Activated CD8-positive, alpha-beta memory T cell treated with anti-CD3 and anti-CD28 coated beads, Interleukin-2, amount 50 U/mL, for 1 hour (primary cell): Measurements from ENCODE around the gene ZNF467.

Source experiments
- DNase-seq: peaks from one replicate; pipeline ENCODE4 v3.0.0-alpha.2; 2020; ENCODE audit errors: extremely low read depth

ZNF467 gene

DNA sequence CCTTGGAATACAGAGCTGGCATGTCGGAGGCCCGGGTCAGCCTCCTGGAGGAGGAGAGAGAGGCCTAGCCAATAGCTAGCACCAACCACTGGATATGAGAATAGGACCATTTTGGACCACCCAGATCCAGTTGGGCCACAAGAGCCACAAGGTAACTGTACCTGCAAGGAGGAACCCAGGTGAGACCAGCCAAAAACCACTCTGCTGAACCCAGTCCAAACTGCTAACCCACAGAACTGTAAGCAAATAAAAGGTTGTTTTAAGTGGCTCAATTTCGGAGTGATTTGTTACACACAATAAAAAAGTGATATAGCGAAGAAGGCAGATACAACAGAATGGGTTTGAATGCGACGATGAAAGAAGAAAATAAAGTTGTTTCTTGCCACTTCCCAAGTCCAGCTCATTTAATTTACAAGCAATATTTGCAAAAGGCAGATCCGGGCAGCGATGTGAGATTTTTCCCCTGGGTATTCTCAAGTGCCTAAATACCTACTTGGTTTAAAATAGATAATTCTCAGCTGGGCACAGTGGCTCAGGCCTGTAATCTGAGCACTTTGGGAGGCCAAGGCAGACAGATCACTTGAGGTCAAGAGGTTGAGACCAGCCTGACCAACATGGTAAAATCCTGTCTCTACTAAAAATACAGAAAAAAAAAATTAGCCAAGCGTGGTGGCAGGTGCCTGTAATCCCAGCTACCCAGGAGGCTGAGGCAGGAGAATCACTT is 23.1 kb downstream of the ZNF467 start:
- DNase-seq, result no peak

DNA sequence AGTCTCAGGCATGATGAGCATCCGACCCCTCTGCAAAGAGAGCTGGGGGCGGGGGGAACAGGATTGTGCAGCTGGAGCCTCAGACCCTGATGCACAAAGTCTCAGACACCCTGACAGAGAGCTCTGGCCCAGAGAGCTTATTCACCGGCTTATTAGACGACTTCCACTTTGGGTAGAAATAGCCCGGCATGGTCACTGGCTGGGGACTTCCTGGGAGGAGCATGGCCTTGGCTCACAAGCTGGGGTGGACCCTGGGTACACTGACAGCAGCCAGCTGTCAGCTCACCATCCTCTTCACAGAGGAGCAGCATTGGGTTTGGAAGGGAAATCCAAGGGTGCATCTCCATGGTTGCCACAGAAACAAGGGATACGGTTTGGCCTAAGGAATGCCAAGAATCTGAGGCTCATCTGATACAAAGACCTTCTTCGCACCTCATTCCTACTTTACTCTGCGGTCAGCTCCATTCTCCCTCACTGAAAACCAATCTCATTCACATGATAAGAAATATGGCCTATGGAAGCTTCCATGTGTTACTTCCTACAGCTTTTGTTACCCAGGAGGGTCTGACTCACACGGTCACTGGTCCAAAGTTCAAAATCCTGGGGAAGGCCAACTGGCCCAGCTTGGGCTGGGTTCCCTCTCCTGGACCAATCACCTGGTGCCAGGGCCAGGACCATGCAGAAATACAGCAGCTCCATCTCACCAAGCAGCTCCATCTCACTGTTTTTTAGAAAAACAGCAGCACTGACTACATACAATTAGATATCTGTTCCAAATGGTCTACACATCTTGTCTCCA is 25.1 kb downstream of the ZNF467 start:
- no peak for DNase-seq

DNA sequence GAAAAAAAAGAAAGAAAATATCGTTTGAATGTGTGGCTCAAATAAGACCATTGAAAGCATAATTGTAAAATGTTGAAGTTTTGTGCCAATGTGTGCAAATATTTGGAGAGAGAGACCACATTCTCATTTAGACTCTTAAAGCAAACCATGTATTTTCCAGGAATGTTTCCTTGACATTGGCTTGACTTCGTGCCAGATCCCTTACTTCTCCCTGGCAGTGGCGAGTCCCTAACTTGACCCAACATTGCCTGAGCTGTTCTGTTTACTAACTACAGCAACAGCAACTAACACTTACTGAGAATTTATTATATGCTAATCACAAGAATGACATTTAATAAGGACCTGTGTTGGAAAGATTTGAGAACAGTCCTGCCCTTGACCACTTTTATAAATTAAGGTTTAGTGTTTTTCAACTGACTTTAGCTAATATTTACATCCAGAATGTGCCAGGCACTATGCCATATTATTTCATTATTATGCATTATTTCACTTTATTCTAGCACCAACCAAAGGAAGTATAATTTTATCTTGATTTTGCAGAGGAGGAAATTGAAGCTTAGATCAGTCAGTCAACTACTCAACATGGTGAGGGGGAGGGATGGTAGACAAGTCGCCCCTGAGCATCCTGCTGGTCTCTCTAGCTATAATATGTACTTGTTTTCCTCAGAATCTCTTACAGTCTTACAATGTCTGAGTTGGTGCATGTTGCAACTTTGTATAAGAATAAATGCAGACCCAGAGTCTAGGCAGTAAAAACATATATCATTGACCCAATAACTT is 29.7 kb downstream of the ZNF467 start:
- no peak for DNase-seq

DNA sequence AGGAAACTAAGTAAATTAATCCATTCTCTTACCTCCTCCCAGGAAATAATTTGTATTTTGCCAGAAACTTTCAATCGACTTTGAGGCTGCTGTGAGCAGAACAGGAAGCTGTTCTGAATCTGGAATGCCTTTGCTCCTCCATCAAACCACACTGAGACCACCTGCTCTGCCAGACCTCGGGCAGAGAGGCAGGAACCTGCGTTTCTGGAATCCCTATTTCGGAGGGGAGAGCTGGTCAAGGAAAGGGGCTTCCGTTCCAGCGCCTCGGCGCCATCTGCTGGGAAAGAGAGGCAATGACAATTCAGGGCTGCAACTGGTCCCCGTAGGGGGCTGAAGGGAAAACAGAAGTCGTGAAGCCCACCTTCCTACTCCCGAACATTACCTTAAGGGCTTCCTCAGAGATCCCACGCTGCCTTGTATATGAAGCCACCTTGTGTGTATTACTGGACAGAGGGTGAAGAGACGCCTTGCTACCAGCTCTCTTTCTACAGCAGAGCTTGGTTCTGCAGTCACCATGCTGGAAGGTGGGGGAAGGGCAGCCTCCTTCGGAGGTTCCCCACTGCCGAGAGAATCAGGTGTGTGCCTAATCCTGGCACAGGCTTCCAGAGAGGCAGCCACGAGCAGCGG is 31.2 kb downstream of the ZNF467 start:
- no peak for DNase-seq

DNA sequence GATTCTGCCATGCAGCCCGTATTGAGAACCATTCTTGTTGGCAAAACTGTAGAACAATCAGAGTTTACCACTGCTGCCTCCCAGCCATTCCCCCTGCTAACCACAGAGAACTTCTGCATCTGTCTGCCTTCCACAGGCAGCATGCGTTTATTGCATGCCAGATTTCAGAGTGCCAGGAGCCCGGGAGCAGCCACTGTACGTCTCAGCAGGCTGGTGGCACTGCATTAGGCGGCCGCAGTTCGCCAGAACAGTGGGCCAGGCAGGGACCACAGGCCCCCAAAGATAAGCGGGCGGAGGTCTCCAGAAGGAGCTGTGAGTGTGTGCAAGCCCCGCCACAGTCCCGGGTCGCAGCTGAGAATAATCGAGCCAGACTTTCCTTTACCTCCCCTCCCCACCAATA is 31.8 kb downstream of the ZNF467 start:
- no peak for DNase-seq

DNA sequence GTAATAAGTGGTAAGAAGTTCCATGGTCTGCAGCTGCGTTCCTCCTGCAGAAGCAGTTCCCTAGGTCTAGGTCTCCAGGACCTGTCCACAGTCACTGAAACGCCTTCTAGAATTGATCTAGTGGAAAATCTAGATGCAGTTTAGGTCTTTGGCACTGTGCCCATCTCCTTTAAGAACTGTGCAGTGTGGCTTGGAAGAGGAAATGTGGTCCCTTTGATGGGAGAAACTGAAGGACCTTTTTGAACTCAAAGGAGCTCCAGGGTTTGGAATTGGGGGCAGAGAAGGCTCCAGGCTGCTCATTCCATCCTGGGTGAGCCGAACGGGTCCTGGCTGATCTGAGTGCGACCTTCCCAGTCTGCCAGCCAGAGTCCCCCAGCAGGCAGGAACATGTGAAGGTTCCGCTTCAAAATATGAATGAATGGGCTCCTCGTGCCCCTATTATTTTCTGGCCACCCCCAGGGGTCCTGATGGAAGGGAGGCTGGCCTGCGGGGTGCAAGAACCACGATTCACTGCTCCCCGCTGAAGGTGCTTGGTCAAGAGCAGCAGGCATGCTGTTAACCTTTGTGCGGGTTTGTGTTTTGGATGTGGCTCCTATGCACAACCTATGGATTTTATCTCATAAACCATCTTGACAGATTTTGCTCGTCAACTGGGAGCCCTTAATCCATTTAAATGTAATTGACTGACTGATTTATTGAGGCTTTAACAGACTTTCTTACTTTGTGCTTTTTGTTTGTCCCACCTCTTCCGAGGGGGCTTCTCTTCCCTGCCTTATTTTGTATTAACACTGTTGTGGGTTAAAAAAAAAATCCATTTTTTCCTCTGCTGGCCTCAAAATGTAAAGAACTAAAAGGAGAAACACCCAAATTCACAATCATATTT is 36.7 kb downstream of the ZNF467 start:
- no peak for DNase-seq

DNA sequence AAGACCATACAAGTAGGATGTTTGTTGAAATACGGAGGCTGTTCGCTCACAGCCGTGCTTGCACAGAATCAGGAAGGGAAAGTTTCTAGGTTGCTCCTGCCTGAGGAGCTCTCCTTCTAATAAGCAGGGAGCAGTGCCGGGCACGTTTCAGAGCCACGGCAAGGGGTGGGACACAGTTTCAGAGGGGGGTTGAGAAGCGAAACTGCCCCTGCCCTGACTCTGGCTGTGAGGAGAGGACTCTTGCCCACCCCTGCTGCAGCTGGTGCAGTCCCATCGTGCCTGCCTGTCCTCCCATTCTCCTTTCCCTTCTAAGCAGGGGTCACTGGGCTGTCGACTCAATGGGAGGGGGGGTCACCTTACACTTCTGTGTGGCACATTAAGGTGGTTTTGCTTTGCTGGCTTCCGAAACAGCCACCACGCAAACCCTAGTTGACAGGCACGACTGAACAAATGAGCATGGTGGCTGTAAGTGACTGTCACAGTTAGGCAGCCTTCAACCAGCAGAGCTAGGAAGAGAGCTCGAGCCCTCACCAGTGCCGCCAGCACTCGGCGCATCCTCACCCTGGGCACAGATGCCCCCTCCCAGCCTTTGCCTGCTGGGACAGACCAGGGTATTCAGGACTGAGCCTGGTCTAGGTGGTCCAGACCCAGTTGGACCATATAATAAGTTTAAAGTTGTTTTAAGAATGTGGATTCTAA is 37.5 kb downstream of the ZNF467 start:
- DNase-seq, result no peak

DNA sequence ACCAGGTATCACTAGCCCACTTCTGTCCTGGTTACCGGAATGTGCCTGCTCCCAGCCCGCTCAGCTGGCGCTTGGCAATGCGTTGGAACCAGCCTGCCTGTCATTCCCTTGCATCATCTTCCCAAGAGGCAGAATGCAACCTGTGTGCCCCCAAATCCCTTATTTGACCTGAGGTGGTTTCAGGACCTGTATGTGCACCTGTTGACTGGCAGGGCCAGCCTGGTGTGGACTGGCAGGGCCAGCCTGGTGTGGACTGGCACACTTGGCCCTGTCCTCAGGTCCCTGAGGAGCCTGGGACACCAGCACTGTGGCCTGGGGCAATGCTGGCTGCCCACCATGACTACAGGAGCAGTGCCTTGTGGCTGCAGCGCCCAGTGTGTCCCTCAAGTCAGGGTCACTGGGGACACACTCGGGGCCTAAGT is 38.2 kb downstream of the ZNF467 start:
- no peak for DNase-seq

DNA sequence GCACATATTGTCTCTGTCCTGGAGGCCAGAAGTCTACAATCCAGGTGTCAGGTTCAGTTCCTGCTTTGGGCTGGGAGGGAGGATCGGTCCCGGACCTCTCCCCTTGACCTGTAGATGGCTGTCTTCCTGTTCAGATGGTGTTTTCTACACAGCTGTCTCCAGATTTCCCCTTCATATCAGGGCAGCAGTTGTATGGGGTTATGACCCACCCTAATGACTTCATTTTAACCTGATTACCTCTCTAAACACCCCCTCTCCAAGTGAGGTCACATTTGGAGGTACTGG is 38.7 kb downstream of the ZNF467 start:
- no peak for DNase-seq

DNA sequence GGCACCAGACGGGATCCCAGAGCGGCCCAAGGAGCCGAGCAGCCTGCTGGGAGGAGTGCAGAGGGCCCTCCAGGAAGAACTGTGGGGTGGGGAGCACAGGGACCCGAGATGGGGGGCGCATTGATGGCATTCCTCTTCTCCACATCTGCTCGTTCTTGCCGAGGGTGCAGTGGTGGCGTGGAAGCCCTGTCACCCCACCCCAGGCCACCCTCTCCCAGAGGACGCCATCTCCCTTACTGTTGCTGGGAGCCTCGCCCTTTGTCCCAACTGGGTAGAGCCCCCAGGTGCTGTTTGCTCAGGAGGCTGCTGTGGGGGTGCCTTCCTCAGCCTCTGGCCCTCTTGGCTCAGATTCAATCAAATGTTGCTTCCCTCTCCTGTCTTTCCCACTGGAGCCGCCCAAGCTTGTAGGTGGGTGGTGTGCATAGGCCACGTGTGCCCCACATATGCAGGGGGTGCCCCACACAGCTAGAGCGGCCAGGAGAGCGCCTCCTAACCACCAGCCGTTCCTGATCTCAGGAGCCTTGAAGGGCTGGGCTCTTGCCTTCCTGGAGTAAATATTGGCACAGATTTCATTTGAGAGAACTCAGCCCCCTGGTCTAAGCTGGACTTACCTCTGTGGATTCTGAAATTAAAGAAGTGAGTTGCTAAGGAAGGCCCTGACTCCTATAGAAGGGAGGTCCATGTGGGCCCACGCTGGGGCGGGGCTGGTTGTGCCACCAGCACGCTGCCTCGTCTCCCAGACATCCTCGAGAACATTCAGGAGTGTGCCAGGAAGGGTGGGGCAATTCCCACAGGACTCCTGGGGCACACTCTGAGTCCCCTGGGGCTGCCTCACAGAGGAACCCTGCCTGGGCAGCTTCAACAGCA is 39.2 kb downstream of the ZNF467 start:
- DNase-seq, result no peak

DNA sequence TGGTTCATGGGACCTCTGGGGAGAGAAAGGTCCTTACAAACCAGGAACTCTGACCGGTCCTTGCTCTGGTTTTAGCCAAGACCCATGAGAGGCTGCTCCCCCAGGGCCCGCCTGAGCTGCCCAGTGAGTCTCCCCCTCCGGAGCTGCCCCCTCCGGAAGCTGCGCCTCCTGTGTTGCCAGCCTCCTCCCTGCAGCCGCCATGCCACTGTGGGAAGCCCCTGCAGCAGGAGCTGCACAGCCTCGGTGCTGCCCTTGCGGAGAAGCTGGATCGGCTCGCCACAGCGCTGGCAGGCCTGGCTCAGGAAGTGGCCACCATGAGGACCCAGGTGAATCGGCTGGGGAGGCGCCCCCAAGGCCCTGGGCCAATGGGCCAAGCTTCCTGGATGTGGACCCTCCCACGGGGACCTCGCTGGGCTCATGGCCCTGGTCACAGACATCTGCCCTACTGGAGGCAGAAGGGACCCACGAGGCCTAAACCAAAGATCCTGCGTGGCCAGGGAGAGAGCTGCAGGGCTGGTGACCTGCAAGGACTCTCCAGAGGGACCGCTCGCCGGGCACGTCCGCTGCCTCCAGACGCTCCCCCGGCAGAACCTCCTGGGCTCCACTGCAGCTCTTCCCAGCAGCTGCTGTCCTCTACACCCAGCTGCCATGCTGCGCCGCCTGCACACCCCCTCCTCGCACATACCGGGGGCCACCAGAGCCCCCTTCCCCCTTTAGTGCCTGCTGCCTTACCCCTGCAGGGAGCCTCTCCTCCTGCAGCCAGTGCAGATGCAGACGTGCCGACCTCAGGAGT is 40.1 kb downstream of the ZNF467 start:
- no peak for DNase-seq

DNA sequence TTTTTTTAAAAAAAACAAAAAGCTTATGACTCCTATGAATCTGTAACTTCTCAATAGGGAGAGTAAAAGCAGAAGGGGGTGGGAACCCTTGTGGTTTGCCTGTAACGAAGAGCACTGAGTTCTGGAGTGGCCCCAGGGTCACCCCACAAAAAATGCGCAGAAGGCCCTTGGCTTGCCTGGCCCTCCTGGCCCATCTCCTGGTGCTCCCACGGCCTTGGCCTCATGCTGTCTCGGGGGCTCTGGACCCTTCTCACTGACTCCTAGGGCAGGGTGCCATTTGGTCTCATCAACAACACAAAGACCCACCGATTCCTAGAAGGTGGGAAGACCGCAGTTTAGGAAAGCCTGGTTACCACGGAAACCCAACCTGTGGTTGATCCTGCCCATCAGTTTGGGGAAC is 40.8 kb downstream of the ZNF467 start:
- DNase-seq, result no peak

DNA sequence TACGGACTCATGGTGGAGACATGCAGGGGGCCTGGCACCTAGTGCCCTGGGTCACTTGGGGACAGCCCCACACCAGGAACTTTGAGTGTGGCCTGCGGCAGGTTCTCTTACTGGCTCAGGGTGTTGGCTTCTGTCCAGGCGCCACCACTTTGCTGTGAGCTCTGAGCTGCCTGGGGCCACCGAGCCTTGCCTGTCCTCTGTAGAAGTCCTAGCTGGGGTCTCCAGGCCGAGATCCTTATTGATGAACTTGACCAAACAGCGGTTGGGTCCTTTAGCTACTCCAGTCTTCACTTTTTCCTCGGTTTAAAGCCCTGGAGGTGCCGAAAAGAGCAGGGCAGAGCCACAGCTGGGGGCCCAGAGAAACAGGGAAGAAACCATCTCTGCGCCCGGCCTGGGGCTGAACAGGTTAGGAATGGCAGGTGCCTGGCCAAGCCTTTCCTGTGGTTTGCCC is 41.3 kb downstream of the ZNF467 start:
- DNase-seq, result no peak

DNA sequence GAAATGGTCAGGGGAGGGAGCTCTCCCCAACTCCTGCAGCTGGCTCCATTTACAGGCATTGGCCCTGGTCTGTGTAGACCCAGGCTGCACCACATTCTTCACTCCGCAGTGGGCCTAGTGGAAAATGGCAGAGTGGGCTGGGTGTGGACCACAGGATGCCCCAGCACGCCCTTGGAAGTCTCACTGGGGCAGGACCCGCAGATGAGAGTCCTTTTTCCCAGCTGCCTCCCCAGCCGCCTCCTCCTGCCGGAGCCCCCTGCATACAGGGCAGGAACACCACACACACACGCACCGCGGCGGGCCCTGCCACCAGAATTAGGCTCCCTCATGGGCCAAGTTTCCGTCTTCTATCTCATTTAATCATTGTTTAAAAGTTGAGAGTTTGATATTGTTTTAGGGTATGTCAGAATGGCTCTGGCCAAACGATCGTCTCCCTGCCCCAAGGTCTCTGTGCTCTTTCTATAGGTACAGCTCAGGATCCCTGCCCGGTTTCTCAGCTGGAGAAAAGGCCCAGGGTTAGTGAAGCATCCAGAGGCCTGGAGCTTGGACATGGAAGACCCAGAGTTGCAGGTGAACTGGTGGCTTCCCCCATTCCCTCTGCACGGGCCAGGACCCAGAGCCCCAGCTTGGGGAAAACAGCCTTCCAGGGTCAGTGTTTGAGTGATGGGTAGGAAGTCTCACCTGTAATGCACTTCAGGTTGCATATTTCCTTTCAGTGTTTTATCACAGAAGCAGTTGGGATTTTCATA is 42.0 kb downstream of the ZNF467 start:
- DNase-seq, result no peak

DNA sequence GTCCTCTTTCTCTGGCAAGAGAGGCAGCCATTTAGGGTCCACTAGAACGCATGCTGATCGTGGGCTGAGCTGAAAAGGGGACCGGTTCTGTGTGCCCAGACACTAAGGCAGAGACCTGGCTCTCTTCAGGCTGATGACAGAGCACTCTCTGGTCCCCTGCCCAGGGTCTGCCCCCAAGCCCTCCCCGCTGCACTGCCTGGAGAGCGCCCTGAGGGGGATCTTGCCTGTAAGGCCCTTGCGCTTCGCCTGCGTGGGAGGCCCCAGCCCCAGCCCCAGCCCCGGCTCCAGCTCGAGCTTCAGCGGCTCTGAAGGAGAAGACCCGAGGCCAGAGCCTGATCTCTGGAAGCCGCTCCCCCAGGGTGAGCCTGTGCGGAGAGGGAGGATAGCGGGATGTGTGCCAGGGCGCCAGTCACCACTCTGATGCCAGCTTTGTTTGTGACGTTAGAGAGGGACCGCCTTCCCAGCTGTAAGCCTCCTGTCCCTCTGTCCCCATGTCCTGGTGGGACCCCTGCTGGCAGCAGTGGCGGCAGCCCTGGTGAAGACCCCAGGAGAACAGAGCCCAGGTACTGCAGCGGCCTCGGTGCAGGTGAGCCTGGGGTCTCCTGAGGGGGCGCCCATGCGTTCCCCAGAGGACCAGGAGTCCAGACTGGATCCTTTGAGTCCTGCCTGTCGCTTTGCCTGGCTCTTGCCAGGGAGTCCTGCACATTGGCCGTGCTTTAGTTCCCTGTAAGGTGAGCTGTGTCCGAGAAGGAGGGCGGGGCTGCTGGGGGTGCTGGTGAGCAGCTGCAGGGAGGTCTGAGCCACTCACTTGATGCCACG is 43.2 kb downstream of the ZNF467 start:
- DNase-seq, result no peak

DNA sequence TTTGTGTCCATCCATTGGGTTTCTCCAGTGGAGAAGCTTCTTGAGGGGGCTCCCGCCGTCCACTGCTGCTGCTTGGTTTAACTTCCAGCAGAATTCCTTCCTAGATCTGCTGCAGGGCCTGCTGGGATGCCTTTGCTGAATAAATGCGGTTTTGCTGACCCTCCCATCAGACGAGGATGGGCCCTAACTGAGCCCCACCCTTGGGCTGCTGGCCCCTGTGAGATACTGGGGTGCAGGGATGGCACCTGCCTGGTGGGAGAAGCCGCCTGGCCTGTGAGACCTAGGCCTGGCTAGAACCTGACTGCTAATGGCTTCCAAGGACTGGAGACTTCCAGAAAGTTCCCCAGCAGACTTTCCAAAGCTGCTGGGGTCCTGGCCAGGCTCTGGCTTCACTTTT is 43.8 kb downstream of the ZNF467 start:
- DNase-seq, result no peak
